Tibial nerve (tissue), 4 donors: Measurements from ENCODE around the gene CASQ2. TPM values are rescaled to one million over a fixed set of nuclear protein-coding genes. Genes with fewer than 3 reads are reported as not detected.
"Not testable (repeated sequence)": the region's sequence is repeated elsewhere in the genome, so short reads cannot be mapped to it uniquely, and the experiment has no call there.

Experiments used
- DNase-seq, 2 donors: peaks; one replicate each; pipeline ENCODE4 v3.0.0-alpha.2; 2019; ENCODE audit warnings: low spot score in 2 of 2
- H3K27ac ChIP-seq, 4 donors: fragments of 200-600 bp; sonication (generic) in 3 of 4; one replicate each; pipeline ENCODE4 v1.5.1; 2017 to 2019; ENCODE audit warnings: mild to moderate bottlenecking in 1 of 4
- H3K27me3 ChIP-seq, 2 donors: fragments of 200-600 bp; sonication (generic) in 1 of 2; one replicate each; pipeline versions ENCODE4 v1.5.1 to v1.6.0; 2017 to 2019
- H3K36me3 ChIP-seq, 3 donors: fragments of 200-600 bp; sonication (generic); one replicate each; pipeline ENCODE4 v1.5.1; 2018 to 2019
- H3K4me1 ChIP-seq, 4 donors: fragments of 200-600 bp; sonication (generic) in 3 of 4; one replicate each; pipeline ENCODE4 v1.5.1; 2017 to 2019
- H3K4me3 ChIP-seq, 4 donors: fragments of 200-600 bp; sonication (generic) in 3 of 4; one replicate each; pipeline ENCODE4 v1.5.1; 2017 to 2019; ENCODE audit warnings: mild to moderate bottlenecking in 1 of 4, moderate library complexity in 1 of 4
- H3K9me3 ChIP-seq, 4 donors: fragments of 200-600 bp; sonication (generic) in 3 of 4; one replicate each; pipeline ENCODE4 v1.5.1; 2017 to 2019
- EP300 ChIP-seq, 2 donors: sonication (generic); formaldehyde crosslinking; IDR thresholded peaks; one replicate each; pipeline ENCODE4 v1.6.1; 2017; ENCODE audit warnings: antibody characterized with exemption in 2 of 2, mild to moderate bottlenecking in 1 of 2
- POLR2A ChIP-seq, 2 donors: fragments of 450-650 bp; IDR thresholded peaks; one replicate each; pipeline ENCODE4 v1.6.1; 2017; ENCODE audit warnings: antibody characterized with exemption in 2 of 2, mild to moderate bottlenecking in 2 of 2, moderate library complexity in 2 of 2
- WGBS, 2 donors: methylation state at CpG; one replicate each; pipeline ENCODE4 v1.1.5; 2018; 5-methylcytosine and 5-hydroxymethylcytosine counted together
- total RNA-seq, 4 donors: library from RNA; depleted of rRNA; stranded (reverse); fragments of >200 nt; gene quantifications; one replicate each; pipeline ENCODE4 v1.1.0, GENCODE V29; 2016
- TF ChIP-seq, protein P1 (sequence below), 5 experiments: fragments of 200-600 bp in 3 of 5; fragments of 450-650 bp in 2 of 5; sonication (generic) in 3 of 5; IDR thresholded peaks; one replicate each; pipeline ENCODE4 v1.5.1; 2016 to 2019; ENCODE audit warnings: antibody characterized with exemption in 5 of 5, mild to moderate bottlenecking in 3 of 5, moderate library complexity in 2 of 5

CASQ2 gene
- total RNA-seq, 4 donors from 2014 or later, result 3.6 to 7.3 (median 5.8) TPM

DNA sequence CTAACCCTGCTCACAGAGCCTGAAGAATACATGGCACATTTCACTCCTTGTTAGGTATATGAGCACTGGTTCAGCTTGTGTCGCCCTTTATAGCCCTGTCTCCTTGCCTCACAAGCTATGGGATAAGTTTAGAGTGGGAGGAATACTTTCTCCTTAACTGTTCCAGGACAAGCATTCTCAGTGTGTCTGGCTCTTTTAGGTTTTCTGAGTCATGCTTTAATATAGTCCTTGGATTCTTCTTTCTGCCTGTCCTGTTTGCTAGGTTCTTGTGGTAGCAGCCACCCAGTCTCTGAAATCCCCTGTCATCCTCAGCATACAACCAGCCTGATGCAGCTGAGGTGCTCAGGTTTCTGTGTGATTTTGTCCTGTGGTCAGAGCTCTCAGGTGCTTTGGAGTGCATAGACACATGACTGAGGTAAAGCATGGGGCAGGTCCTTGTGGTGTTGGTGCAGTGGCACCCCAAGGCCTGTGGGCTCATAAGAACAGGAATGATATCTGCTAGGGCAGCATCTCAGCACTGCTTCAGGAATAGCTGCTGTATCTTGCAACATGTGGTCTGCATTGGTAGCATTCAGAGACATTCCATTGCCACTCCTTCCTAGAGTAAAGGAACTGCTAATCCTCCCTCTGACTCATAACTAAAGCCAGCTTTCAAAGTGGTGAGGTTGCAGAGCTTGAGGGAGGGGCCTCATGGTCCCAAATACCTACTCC, 14.2 kb upstream of the CASQ2 start:
- H3K27ac ChIP-seq, result no peak overlapping the region
- 71 to 92% methylated on average over 1 of the region's 1 CpG for WGBS, 2 donors

DNA sequence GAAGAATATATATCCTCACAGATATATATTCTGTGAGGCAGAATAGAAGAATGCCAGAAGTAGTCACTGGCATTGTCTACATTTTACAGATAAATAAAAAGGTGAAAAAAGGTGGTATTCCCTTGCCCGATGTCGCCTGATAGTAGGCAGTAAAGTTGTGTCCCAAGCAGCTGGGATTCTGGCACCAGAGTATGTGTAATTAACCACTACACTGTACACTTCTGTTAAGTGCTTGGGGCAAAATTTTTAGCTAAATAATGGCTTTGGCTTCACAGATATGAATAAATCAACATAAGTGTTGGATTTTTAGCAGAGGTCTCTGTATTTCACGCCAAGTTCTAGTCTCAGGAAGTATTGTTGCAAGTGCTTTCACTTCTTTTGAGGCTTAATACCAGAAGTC, 13.3 kb upstream of the CASQ2 start:
- DNase-seq, result no peak
- no peak overlapping the region for H3K4me3 ChIP-seq
- H3K27me3 ChIP-seq, result no peaks in the 10 kb centered on the region
- 95 to 96% methylated on average over 3 of the region's 3 CpGs for WGBS, 2 donors
- H3K27ac ChIP-seq, result no peak overlapping the region
- no peaks in the 10 kb centered on the region for H3K9me3 ChIP-seq
- H3K4me1 ChIP-seq, result no peaks in the 10 kb centered on the region
- no peaks in the 10 kb centered on the region for H3K36me3 ChIP-seq
- TF ChIP-seq EP300 (IDR thresholded peaks at IDR 0.05) (no peak), POLR2A (IDR thresholded peaks at IDR 0.05) (no peak)
- TF ChIP-seq, protein P1, sequence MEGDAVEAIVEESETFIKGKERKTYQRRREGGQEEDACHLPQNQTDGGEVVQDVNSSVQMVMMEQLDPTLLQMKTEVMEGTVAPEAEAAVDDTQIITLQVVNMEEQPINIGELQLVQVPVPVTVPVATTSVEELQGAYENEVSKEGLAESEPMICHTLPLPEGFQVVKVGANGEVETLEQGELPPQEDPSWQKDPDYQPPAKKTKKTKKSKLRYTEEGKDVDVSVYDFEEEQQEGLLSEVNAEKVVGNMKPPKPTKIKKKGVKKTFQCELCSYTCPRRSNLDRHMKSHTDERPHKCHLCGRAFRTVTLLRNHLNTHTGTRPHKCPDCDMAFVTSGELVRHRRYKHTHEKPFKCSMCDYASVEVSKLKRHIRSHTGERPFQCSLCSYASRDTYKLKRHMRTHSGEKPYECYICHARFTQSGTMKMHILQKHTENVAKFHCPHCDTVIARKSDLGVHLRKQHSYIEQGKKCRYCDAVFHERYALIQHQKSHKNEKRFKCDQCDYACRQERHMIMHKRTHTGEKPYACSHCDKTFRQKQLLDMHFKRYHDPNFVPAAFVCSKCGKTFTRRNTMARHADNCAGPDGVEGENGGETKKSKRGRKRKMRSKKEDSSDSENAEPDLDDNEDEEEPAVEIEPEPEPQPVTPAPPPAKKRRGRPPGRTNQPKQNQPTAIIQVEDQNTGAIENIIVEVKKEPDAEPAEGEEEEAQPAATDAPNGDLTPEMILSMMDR (IDR thresholded peaks at IDR 0.05), result no peak

More for the DNA sequence above, 14.2 kb upstream of the CASQ2 start:
- Histone ChIP-seq H3K4me3 (no peak overlapping the region), H3K27me3 (no peaks in the 10 kb centered on the region), H3K36me3 (no peaks in the 10 kb centered on the region), H3K9me3 (peaks cover 0 to 3% (median 0%) of the 10 kb centered on the region in 4 donors), H3K4me1 (no peaks in the 10 kb centered on the region)
- no peak for DNase-seq
- TF ChIP-seq, protein P1 (IDR thresholded peaks at IDR 0.05), result no peak
- TF ChIP-seq EP300 (IDR thresholded peaks at IDR 0.05), result no peak
- TF ChIP-seq POLR2A (IDR thresholded peaks at IDR 0.05), result no peak

GRCh38 chr1:115781343-115781742, 12.8 kb upstream of the CASQ2 start:
- TF ChIP-seq EP300 (IDR thresholded peaks at IDR 0.05) (no peak), POLR2A (IDR thresholded peaks at IDR 0.05) (no peak)
- H3K36me3 ChIP-seq, result no peaks in the 10 kb centered on the region
- WGBS, 2 donors, result 78 to 88% methylated on average over 1 of the region's 1 CpG

DNA sequence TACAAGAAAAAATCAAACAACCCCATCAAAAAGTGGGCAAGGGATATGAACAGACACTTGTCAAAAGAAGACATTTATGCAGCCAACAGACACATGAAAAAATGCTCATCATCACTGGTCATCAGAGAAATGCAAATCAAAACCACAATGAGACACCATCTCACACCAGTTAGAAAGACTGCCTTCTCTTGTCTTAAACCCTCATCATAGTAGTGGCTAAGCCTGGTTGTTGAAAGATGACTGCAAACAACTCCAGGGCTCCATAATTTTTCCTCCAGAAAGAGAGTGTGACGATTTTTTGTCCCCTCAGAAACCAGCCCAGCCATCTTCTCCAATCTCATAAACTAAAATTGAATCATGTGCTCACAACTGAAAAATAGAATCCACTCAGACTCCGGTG, 12.1 kb upstream of the CASQ2 start:
- not testable (repeated sequence) for H3K27ac ChIP-seq, H3K9me3 ChIP-seq, H3K36me3 ChIP-seq, H3K4me1 ChIP-seq, DNase-seq, H3K4me3 ChIP-seq, H3K27me3 ChIP-seq
- WGBS, 2 donors, result 58 to 79% methylated on average over 2 of the region's 2 CpGs

More at GRCh38 chr1:115781343-115781742, 12.8 kb upstream of the CASQ2 start:
- no peaks in the 10 kb centered on the region for H3K27me3 ChIP-seq
- DNase-seq, result no peak
- H3K4me1 ChIP-seq, result no peaks in the 10 kb centered on the region
- no peak overlapping the region for H3K27ac ChIP-seq
- no peaks in the 10 kb centered on the region for H3K9me3 ChIP-seq
- H3K4me3 ChIP-seq, result no peak overlapping the region

GRCh38 chr1:115779075-115779474, 10.6 kb upstream of the CASQ2 start:
- H3K36me3 ChIP-seq, H3K9me3 ChIP-seq, H3K4me1 ChIP-seq, DNase-seq, H3K27me3 ChIP-seq, H3K4me3 ChIP-seq, H3K27ac ChIP-seq: not testable (repeated sequence)
- WGBS, 2 donors, result 97 to 100% methylated on average over 1 of the region's 1 CpG

GRCh38 chr1:115771847-115772457, 3.4 kb upstream of the CASQ2 start:
- no peaks in the 10 kb centered on the region for H3K27me3 ChIP-seq
- no peaks in the 10 kb centered on the region for H3K36me3 ChIP-seq
- TF ChIP-seq, protein P1 (IDR thresholded peaks at IDR 0.05), result peak; percentile 56 to 82 (median 66)
- no peak for TF ChIP-seq POLR2A (IDR thresholded peaks at IDR 0.05)
- TF ChIP-seq EP300 (IDR thresholded peaks at IDR 0.05), result peak in 1 of 2 donors; percentile 44
- peak in 1 of 2 donors; percentile 69 for DNase-seq
- peak overlapping the region in 2 of 4 donors; percentile 45 to 65 for H3K27ac ChIP-seq
- no peaks in the 10 kb centered on the region for H3K9me3 ChIP-seq
- H3K4me3 ChIP-seq, result no peak overlapping the region
- peaks cover 0 to 6% (median 3%) of the 10 kb centered on the region in 4 donors for H3K4me1 ChIP-seq
- WGBS, 2 donors, result 27 to 30% methylated on average over 10 of the region's 10 CpGs
